Mesenchymal stem cell (in vitro differentiated cells and primary cell): ENCODE measurements around the gene TMEM243.

Source experiments
- DNase-seq: peaks from one replicate; pipeline ENCODE4 v3.0.0-alpha.2; 2013
- H2AFZ ChIP-seq: one replicate; pipeline ENCODE4 v1.6.1; 2013; ENCODE audit warnings: low read depth, mild to moderate bottlenecking, control low read depth, inconsistent platforms, low read length, moderate library complexity
- H2AK5ac ChIP-seq: 2 replicates; pipeline ENCODE4 v1.6.1; 2013; ENCODE audit warnings: low read length, moderate library complexity, mild to moderate bottlenecking, inconsistent platforms; ENCODE audit not compliant: severe bottlenecking
- H2BK120ac ChIP-seq: one replicate; pipeline ENCODE4 v1.6.1; 2013; ENCODE audit warnings: low read depth, mild to moderate bottlenecking, inconsistent platforms, low read length, moderate library complexity
- H2BK12ac ChIP-seq, 2 experiments: one replicate each; pipeline ENCODE4 v1.6.1; 2013; ENCODE audit warnings: inconsistent platforms in 2 of 2, low read length in 2 of 2, mild to moderate bottlenecking in 2 of 2, moderate library complexity in 2 of 2, control low read depth in 1 of 2
- H2BK15ac ChIP-seq: one replicate; pipeline ENCODE4 v1.6.1; 2013; ENCODE audit warnings: mild to moderate bottlenecking, low read depth, inconsistent platforms; ENCODE audit not compliant: poor library complexity, severe bottlenecking
- H2BK5ac ChIP-seq: 2 replicates; pipeline ENCODE4 v1.6.1; 2013; ENCODE audit warnings: low read depth, mild to moderate bottlenecking, low read length, control low read depth, inconsistent platforms; ENCODE audit not compliant: poor library complexity, severe bottlenecking
- H3K14ac ChIP-seq, 2 experiments: one replicate each; pipeline ENCODE4 v1.6.1; 2013; ENCODE audit warnings: inconsistent platforms in 2 of 2, low read length in 2 of 2, control low read depth in 1 of 2, mild to moderate bottlenecking in 1 of 2, moderate library complexity in 1 of 2
- H3K18ac ChIP-seq, 2 experiments: one replicate each; pipeline ENCODE4 v1.6.1; 2013; ENCODE audit warnings: inconsistent platforms in 2 of 2, low read length in 2 of 2, control low read depth in 1 of 2, low read depth in 1 of 2, mild to moderate bottlenecking in 1 of 2
- H3K23ac ChIP-seq, 2 experiments: one replicate each; pipeline ENCODE4 v1.6.1; 2013; ENCODE audit warnings: inconsistent platforms in 2 of 2, low read length in 2 of 2, mild to moderate bottlenecking in 2 of 2, moderate library complexity in 2 of 2, control low read depth in 1 of 2
- H3K27ac ChIP-seq: 2 replicates; pipeline ENCODE4 v1.5.1; 2013; ENCODE audit warnings: mild to moderate bottlenecking, moderate library complexity, low read length, control low read depth, inconsistent platforms; ENCODE audit not compliant: poor library complexity, severe bottlenecking
- H3K27me3 ChIP-seq, 2 experiments: 2 replicates each; pipeline versions ENCODE4 v1.6.1 to v1.7.0; 2013; ENCODE audit warnings: low read length in 2 of 2, mild to moderate bottlenecking in 2 of 2, moderate library complexity in 2 of 2, control low read depth in 1 of 2, inconsistent platforms in 1 of 2; ENCODE audit not compliant: control insufficient read depth in 1 of 2, insufficient read depth in 1 of 2
- H3K36me3 ChIP-seq, 2 experiments: 2 replicates each; pipeline versions ENCODE4 v1.6.1 to v1.7.0; 2013; ENCODE audit warnings: low read length in 2 of 2, control low read depth in 1 of 2, inconsistent platforms in 1 of 2, low read depth in 1 of 2, mild to moderate bottlenecking in 1 of 2; ENCODE audit not compliant: insufficient read depth in 2 of 2, control insufficient read depth in 1 of 2
- H3K4ac ChIP-seq, 2 experiments: one replicate each; pipeline ENCODE4 v1.6.1; 2013; ENCODE audit warnings: inconsistent platforms in 2 of 2, low read length in 2 of 2, mild to moderate bottlenecking in 2 of 2, moderate library complexity in 2 of 2, control low read depth in 1 of 2, low read depth in 1 of 2
- H3K4me1 ChIP-seq: 2 replicates; pipeline ENCODE4 v1.6.1; 2013; ENCODE audit warnings: low read depth, low read length, control low read depth; ENCODE audit not compliant: control insufficient read depth, insufficient read depth
- H3K4me2 ChIP-seq: 2 replicates; pipeline ENCODE4 v1.6.1; 2013; ENCODE audit warnings: low read length, mild to moderate bottlenecking, inconsistent platforms; ENCODE audit not compliant: poor library complexity, severe bottlenecking
- H3K4me3 ChIP-seq, 2 experiments: 2 replicates each; pipeline versions ENCODE4 v1.5.1 to v1.7.0; 2013; ENCODE audit warnings: low read length in 2 of 2, mild to moderate bottlenecking in 2 of 2, control low read depth in 1 of 2, low read depth in 1 of 2; ENCODE audit not compliant: insufficient read depth in 1 of 2
- H3K79me1 ChIP-seq: replicated peaks from 2 replicates; pipeline ENCODE4 v1.6.1; 2013; ENCODE audit warnings: mild to moderate bottlenecking, control low read depth, low read length, inconsistent platforms; ENCODE audit not compliant: poor library complexity, severe bottlenecking
- H3K9ac ChIP-seq: 2 replicates; pipeline ENCODE4 v1.7.0; 2013; ENCODE audit warnings: mild to moderate bottlenecking, low read length, moderate library complexity
- H3K9me3 ChIP-seq: 2 replicates; pipeline ENCODE4 v1.7.0; 2013; ENCODE audit warnings: mild to moderate bottlenecking, low read length; ENCODE audit not compliant: control insufficient read depth
- H4K8ac ChIP-seq: one replicate; pipeline ENCODE4 v1.6.1; 2013; ENCODE audit warnings: inconsistent platforms, mild to moderate bottlenecking, low read length, moderate library complexity
- H4K91ac ChIP-seq: one replicate; pipeline ENCODE4 v1.6.1; 2013; ENCODE audit warnings: mild to moderate bottlenecking, low read length, inconsistent platforms
- WGBS: methylation state at CpG from one replicate; pipeline ENCODE4 v1.1.7; 2013; ENCODE audit warnings: mixed read lengths; 5-methylcytosine and 5-hydroxymethylcytosine counted together

TMEM243 gene

DNA sequence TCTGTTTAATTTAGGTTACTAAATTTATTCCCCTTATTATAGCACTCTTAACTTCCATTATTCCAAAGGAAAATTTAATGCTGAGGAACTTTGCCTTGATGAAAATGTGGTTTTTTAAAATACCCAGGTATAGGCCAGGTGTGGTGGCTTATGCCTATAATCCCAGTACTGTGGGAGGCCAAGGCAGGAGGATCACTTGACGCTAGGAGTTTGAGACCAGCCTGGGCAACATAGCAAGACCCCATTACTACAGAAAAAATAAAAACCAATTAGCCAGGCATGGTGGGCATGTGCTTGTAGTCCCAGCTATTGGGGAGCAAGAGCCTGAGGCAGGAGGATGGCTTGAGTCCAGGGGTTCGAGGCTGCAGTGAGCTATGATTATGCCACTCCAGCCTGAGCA is 32.4 kb downstream of the TMEM243 start:
- H2BK15ac ChIP-seq: no peak overlapping the region
- H3K14ac ChIP-seq: no peak overlapping the region
- no peak overlapping the region for H2BK12ac ChIP-seq
- H2AK5ac ChIP-seq: no peak overlapping the region
- H3K4ac ChIP-seq: no peak overlapping the region
- no peak overlapping the region for H2BK120ac ChIP-seq
- H3K9ac ChIP-seq: no peak overlapping the region
- no peak overlapping the region for H3K23ac ChIP-seq
- H3K4me1 ChIP-seq: no peaks in the 10 kb centered on the region
- no peak overlapping the region for H3K4me2 ChIP-seq
- H3K9me3 ChIP-seq: no peaks in the 10 kb centered on the region
- peaks cover 11% of the 10 kb centered on the region for H3K79me1 ChIP-seq
- no peak overlapping the region for H3K18ac ChIP-seq
- no peak overlapping the region for H2AFZ ChIP-seq
- no peak overlapping the region for H4K8ac ChIP-seq
- no peaks in the 10 kb centered on the region for H3K27me3 ChIP-seq
- H2BK5ac ChIP-seq: no peak overlapping the region
- H4K91ac ChIP-seq: no peak overlapping the region
- no peak overlapping the region for H3K4me3 ChIP-seq
- H3K36me3 ChIP-seq: peaks cover 16 to 100% of the 10 kb centered on the region in 2 experiments
- H3K27ac ChIP-seq: no peak overlapping the region
- no CpG with 5 or more reads among the region's 2 CpGs for WGBS
- no peak for DNase-seq

DNA sequence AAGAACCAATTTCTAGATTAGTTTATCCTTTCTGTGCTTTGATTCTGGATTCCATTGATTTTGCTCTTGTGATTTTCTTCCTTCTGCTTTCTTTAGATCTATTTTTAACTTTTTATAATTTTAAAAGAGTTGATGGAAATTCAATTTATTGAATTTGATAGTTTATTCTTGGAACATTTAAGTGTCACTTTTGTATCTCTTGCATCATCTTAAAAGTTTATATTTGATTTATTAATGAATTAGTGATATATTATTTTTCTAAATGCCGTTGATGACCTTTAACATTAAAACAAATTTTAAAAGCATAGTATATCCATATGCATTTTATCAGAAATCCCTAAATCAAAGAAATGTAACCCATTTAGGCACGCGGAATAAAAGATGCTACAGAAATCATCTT is 40.4 kb downstream of the TMEM243 start:
- peaks cover 10 to 96% of the 10 kb centered on the region in 2 experiments for H3K36me3 ChIP-seq
- H3K14ac ChIP-seq: no peak overlapping the region
- H3K27me3 ChIP-seq: no peaks in the 10 kb centered on the region
- no peak overlapping the region for H3K4me3 ChIP-seq
- H2BK12ac ChIP-seq: no peak overlapping the region
- no peak overlapping the region for H3K4me2 ChIP-seq
- H2BK15ac ChIP-seq: no peak overlapping the region
- peaks cover 8% of the 10 kb centered on the region for H3K79me1 ChIP-seq
- WGBS: 100% methylated on average over 2 of the region's 3 CpGs
- H3K4me1 ChIP-seq: no peaks in the 10 kb centered on the region
- H3K23ac ChIP-seq: no peak overlapping the region
- H3K9ac ChIP-seq: no peak overlapping the region
- no peak overlapping the region for H3K18ac ChIP-seq
- DNase-seq: no peak
- no peak overlapping the region for H3K4ac ChIP-seq
- H2AK5ac ChIP-seq: no peak overlapping the region
- no peak overlapping the region for H2BK5ac ChIP-seq
- no peak overlapping the region for H3K27ac ChIP-seq
- no peak overlapping the region for H4K8ac ChIP-seq
- no peak overlapping the region for H4K91ac ChIP-seq
- H2BK120ac ChIP-seq: no peak overlapping the region
- H3K9me3 ChIP-seq: no peaks in the 10 kb centered on the region
- H2AFZ ChIP-seq: no peak overlapping the region

- peaks cover 8% of the 10 kb centered on the region for H3K79me1 ChIP-seq
- H4K91ac ChIP-seq: no peak overlapping the region
- H2BK5ac ChIP-seq: no peak overlapping the region
- no peak overlapping the region for H2BK120ac ChIP-seq
- H3K4me1 ChIP-seq: no peaks in the 10 kb centered on the region
- H3K4me3 ChIP-seq: no peak overlapping the region
- H3K27me3 ChIP-seq: no peaks in the 10 kb centered on the region
- no peak overlapping the region for H3K9ac ChIP-seq
- H3K4ac ChIP-seq: no peak overlapping the region
- no peaks in the 10 kb centered on the region for H3K9me3 ChIP-seq
- no peak overlapping the region for H2BK12ac ChIP-seq
- peaks cover 10 to 96% of the 10 kb centered on the region in 2 experiments for H3K36me3 ChIP-seq
- no peak overlapping the region for H3K4me2 ChIP-seq
- H3K23ac ChIP-seq: no peak overlapping the region
- H3K27ac ChIP-seq: no peak overlapping the region
- no peak overlapping the region for H2AFZ ChIP-seq
- no peak overlapping the region for H3K14ac ChIP-seq
- no peak for DNase-seq
- H4K8ac ChIP-seq: no peak overlapping the region
- H2AK5ac ChIP-seq: no peak overlapping the region
- no peak overlapping the region for H3K18ac ChIP-seq
- H2BK15ac ChIP-seq: no peak overlapping the region
- WGBS: 90% methylated on average over 2 of the region's 4 CpGs
Observed at GRCh38 chr7:87178320-87178719, 41.2 kb downstream of the TMEM243 start.

- no peak overlapping the region for H2AK5ac ChIP-seq
- WGBS: 97% methylated on average over 1 of the region's 1 CpG
- no peak overlapping the region for H2AFZ ChIP-seq
- H3K79me1 ChIP-seq: peaks cover 11% of the 10 kb centered on the region
- no peaks in the 10 kb centered on the region for H3K9me3 ChIP-seq
- H3K36me3 ChIP-seq: peaks cover 10 to 99% of the 10 kb centered on the region in 2 experiments
- H3K4ac ChIP-seq: no peak overlapping the region
- no peak overlapping the region for H3K27ac ChIP-seq
- H3K14ac ChIP-seq: no peak overlapping the region
- no peak overlapping the region for H2BK5ac ChIP-seq
- H2BK12ac ChIP-seq: no peak overlapping the region
- H3K27me3 ChIP-seq: no peaks in the 10 kb centered on the region
- H3K9ac ChIP-seq: no peak overlapping the region
- H3K4me1 ChIP-seq: no peaks in the 10 kb centered on the region
- H3K4me2 ChIP-seq: no peak overlapping the region
- H2BK120ac ChIP-seq: no peak overlapping the region
- H3K18ac ChIP-seq: no peak overlapping the region
- H3K23ac ChIP-seq: no peak overlapping the region
- no peak overlapping the region for H3K4me3 ChIP-seq
- no peak overlapping the region for H4K8ac ChIP-seq
- no peak overlapping the region for H2BK15ac ChIP-seq
- H4K91ac ChIP-seq: no peak overlapping the region
- DNase-seq: no peak
Observed at GRCh38 chr7:87173471-87173870, 46.1 kb downstream of the TMEM243 start.
